HG03039 (cell line): Measurements from ENCODE around the gene SLC2A4RG.

Source experiments
- ATAC-seq: cut with Tn5 transposase; IDR thresholded peaks from one replicate; pipeline ENCODE4 v1.9.1; 2021; ENCODE audit warnings: mild to moderate bottlenecking, moderate library complexity; ENCODE audit not compliant: unreplicated experiment

Gene SLC2A4RG

GRCh38 chr20:63750807-63751470 lies 11.4 kb downstream of the SLC2A4RG start:
- ATAC-seq, result no peak

- no peak for ATAC-seq
Observed at GRCh38 chr20:63751471-63752271, 12.1 kb downstream of the SLC2A4RG start.

GRCh38 chr20:63752411-63753101 lies 13.0 kb downstream of the SLC2A4RG start:
- no peak for ATAC-seq

- no peak for ATAC-seq
Observed at GRCh38 chr20:63753381-63753780, 13.8 kb downstream of the SLC2A4RG start.

- no peak for ATAC-seq
Observed at GRCh38 chr20:63754008-63754407, 14.4 kb downstream of the SLC2A4RG start.

- ATAC-seq, result no peak
Observed at GRCh38 chr20:63755933-63756647, 16.5 kb downstream of the SLC2A4RG start.

GRCh38 chr20:63756648-63756991 lies 17.0 kb downstream of the SLC2A4RG start:
- ATAC-seq, result no peak

- no peak for ATAC-seq
Observed at GRCh38 chr20:63758152-63758551, 18.6 kb downstream of the SLC2A4RG start.

- ATAC-seq, result no peak
Observed at GRCh38 chr20:63759377-63759901, 19.9 kb downstream of the SLC2A4RG start.

GRCh38 chr20:63765082-63765873 lies 25.7 kb downstream of the SLC2A4RG start:
- ATAC-seq, result no peak

- ATAC-seq, result no peak
Observed at GRCh38 chr20:63765902-63766301, 26.3 kb downstream of the SLC2A4RG start.

GRCh38 chr20:63766695-63767426 lies 27.3 kb downstream of the SLC2A4RG start:
- ATAC-seq, result no peak

- ATAC-seq, result no peak
Observed at GRCh38 chr20:63767456-63767855, 27.9 kb downstream of the SLC2A4RG start.

- ATAC-seq, result no peak
Observed at GRCh38 chr20:63767886-63768285, 28.3 kb downstream of the SLC2A4RG start.

- ATAC-seq, result no peak
Observed at GRCh38 chr20:63768591-63769515, 29.3 kb downstream of the SLC2A4RG start.

GRCh38 chr20:63769891-63770474 lies 30.4 kb downstream of the SLC2A4RG start:
- no peak for ATAC-seq

- no peak for ATAC-seq
Observed at GRCh38 chr20:63771046-63771707, 31.6 kb downstream of the SLC2A4RG start.
